ENCODE measurements around the gene SPOCK1.

Gene SPOCK1

GRCh38 chr5:137486707-137487106 lies 12.4 kb downstream of the SPOCK1 start:
- no peak overlapping the region for H3K4me3 ChIP-seq (ENCODE audit: low read depth, low read length)
- no peak for TF ChIP-seq CTCF (IDR thresholded peaks at IDR 0.05; ENCODE audit: borderline replicate concordance, insufficient read depth, low read depth, low read length)

GRCh38 chr5:137481596-137481995 lies 17.5 kb downstream of the SPOCK1 start:
- no peak overlapping the region for H3K4me3 ChIP-seq (ENCODE audit: low read depth, low read length)
- TF ChIP-seq CTCF (IDR thresholded peaks at IDR 0.05; ENCODE audit: borderline replicate concordance, insufficient read depth, low read depth, low read length): no peak

GRCh38 chr5:137478043-137478442 lies 21.1 kb downstream of the SPOCK1 start:
- TF ChIP-seq CTCF (IDR thresholded peaks at IDR 0.05; ENCODE audit: borderline replicate concordance, insufficient read depth, low read depth, low read length): no peak
- no peak overlapping the region for H3K4me3 ChIP-seq (ENCODE audit: low read depth, low read length)

- H3K4me3 ChIP-seq (ENCODE audit: low read depth, low read length): no peak overlapping the region
- no peak for TF ChIP-seq CTCF (IDR thresholded peaks at IDR 0.05; ENCODE audit: borderline replicate concordance, insufficient read depth, low read depth, low read length)
Measured at GRCh38 chr5:137470921-137471220, 28.3 kb downstream of the SPOCK1 start.

- TF ChIP-seq CTCF (IDR thresholded peaks at IDR 0.05; ENCODE audit: borderline replicate concordance, insufficient read depth, low read depth, low read length): no peak
- no peak overlapping the region for H3K4me3 ChIP-seq (ENCODE audit: low read depth, low read length)
Measured at GRCh38 chr5:137470111-137470920, 28.8 kb downstream of the SPOCK1 start.

- no peak overlapping the region for H3K4me3 ChIP-seq (ENCODE audit: low read depth, low read length)
- TF ChIP-seq CTCF (IDR thresholded peaks at IDR 0.05; ENCODE audit: borderline replicate concordance, insufficient read depth, low read depth, low read length): no peak
Measured at GRCh38 chr5:137466889-137467288, 32.2 kb downstream of the SPOCK1 start.

GRCh38 chr5:137465930-137466329 lies 33.2 kb downstream of the SPOCK1 start:
- TF ChIP-seq CTCF (IDR thresholded peaks at IDR 0.05; ENCODE audit: borderline replicate concordance, insufficient read depth, low read depth, low read length): no peak

More at GRCh38 chr5:137465930-137466329, 33.2 kb downstream of the SPOCK1 start:
- no peak overlapping the region for H3K4me3 ChIP-seq (ENCODE audit: low read depth, low read length)

Measured in GM12875 (cell line).